Ascending aorta (tissue), 2 donors: ENCODE data around the gene SNX18. TPM values are rescaled to one million over a fixed set of nuclear protein-coding genes. Genes with fewer than 3 reads are reported as not detected.

Source experiments
- DNase-seq, 2 donors: peaks; one replicate each; pipeline ENCODE4 v3.0.0-alpha.2; 2019; ENCODE audit warnings: low spot score in 2 of 2
- H3K27ac ChIP-seq, 2 donors: fragments of 200-600 bp; sonication (generic); one replicate each; pipeline ENCODE4 v1.5.1; 2016 to 2017; ENCODE audit warnings: mild to moderate bottlenecking in 1 of 2
- H3K27me3 ChIP-seq: fragments of 200-600 bp; sonication (generic); one replicate; pipeline ENCODE4 v1.5.1; 2017
- H3K36me3 ChIP-seq, 2 donors: fragments of 200-600 bp; sonication (generic); one replicate each; pipeline ENCODE4 v1.5.1; 2016
- H3K4me1 ChIP-seq, 2 donors: fragments of 200-600 bp; sonication (generic); one replicate each; pipeline ENCODE4 v1.5.1; 2016 to 2017; ENCODE audit warnings: mild to moderate bottlenecking in 1 of 2
- H3K4me3 ChIP-seq, 2 donors: fragments of 200-600 bp; sonication (generic); one replicate each; pipeline ENCODE4 v1.5.1; 2016 to 2017; ENCODE audit warnings: mild to moderate bottlenecking in 1 of 2
- H3K9me3 ChIP-seq, 2 donors: fragments of 200-600 bp; sonication (generic); one replicate each; pipeline ENCODE4 v1.5.1; 2016
- CTCF ChIP-seq, 3 experiments: fragments of 200-600 bp in 2 of 3; fragments of 450-650 bp in 1 of 3; sonication (generic) in 2 of 3; IDR thresholded peaks; one replicate each; pipeline ENCODE4 v1.5.1; 2016 to 2019; ENCODE audit warnings: antibody characterized with exemption in 3 of 3, mild to moderate bottlenecking in 1 of 3, moderate library complexity in 1 of 3
- intact Hi-C: fragments of 100-400 bp; cut with DNase I; formaldehyde crosslinking; loops from one replicate; pipeline ENCODE4 v1.15.1; 2023
- total RNA-seq: library from RNA; depleted of rRNA; stranded (reverse); fragments of >200 nt; gene quantifications from one replicate; pipeline ENCODE4 v1.1.0, GENCODE V29; 2016

The SNX18 gene
- total RNA-seq, 1 donor from 2014 or later = 200 TPM

GRCh38 chr5:54571462-54571861 is 53.9 kb downstream of the SNX18 start:
- Histone ChIP-seq H3K27ac (peak overlapping the region; percentile 54 to 82), H3K4me3 (peak overlapping the region in 1 of 2 donors; percentile 27), H3K4me1 (peaks cover 4 to 11% of the 10 kb centered on the region in 2 donors), H3K9me3 (no peaks in the 10 kb centered on the region), H3K27me3 (no peaks in the 10 kb centered on the region), H3K36me3 (no peaks in the 10 kb centered on the region)
- no peak for DNase-seq
- intact Hi-C loops = no loop called here
- no peak for TF ChIP-seq CTCF (IDR thresholded peaks at IDR 0.05)

GRCh38 chr5:54573812-54574489 is 56.4 kb downstream of the SNX18 start:
- intact Hi-C loops = no loop called here
- Histone ChIP-seq H3K4me3 (no peak overlapping the region), H3K9me3 (no peaks in the 10 kb centered on the region), H3K36me3 (no peaks in the 10 kb centered on the region), H3K27me3 (no peaks in the 10 kb centered on the region), H3K4me1 (peaks cover 4 to 11% of the 10 kb centered on the region in 2 donors), H3K27ac (no peak overlapping the region)
- TF ChIP-seq CTCF (IDR thresholded peaks at IDR 0.05) = no peak
- DNase-seq = no peak

GRCh38 chr5:54577528-54577927 is 60.0 kb downstream of the SNX18 start:
- intact Hi-C loops = no loop called here
- DNase-seq = no peak

GRCh38 chr5:54577937-54578653 is 60.5 kb downstream of the SNX18 start:
- no peaks in the 10 kb centered on the region for H3K27me3 ChIP-seq
- no peaks in the 10 kb centered on the region for H3K9me3 ChIP-seq
- H3K4me3 ChIP-seq = no peak overlapping the region
- no peaks in the 10 kb centered on the region for H3K36me3 ChIP-seq
- DNase-seq = no peak
- no peak for TF ChIP-seq CTCF (IDR thresholded peaks at IDR 0.05)
- H3K4me1 ChIP-seq = peaks cover 0 to 28% of the 10 kb centered on the region in 2 donors
- H3K27ac ChIP-seq = no peak overlapping the region
- intact Hi-C loops = no loop called here

More at GRCh38 chr5:54577528-54577927, 60.0 kb downstream of the SNX18 start:
- no peaks in the 10 kb centered on the region for H3K9me3 ChIP-seq
- no peak overlapping the region for H3K27ac ChIP-seq
- H3K36me3 ChIP-seq = no peaks in the 10 kb centered on the region
- no peak overlapping the region for H3K4me3 ChIP-seq
- no peak for TF ChIP-seq CTCF (IDR thresholded peaks at IDR 0.05)
- H3K4me1 ChIP-seq = peaks cover 0 to 25% of the 10 kb centered on the region in 2 donors
- no peaks in the 10 kb centered on the region for H3K27me3 ChIP-seq

- TF ChIP-seq CTCF (IDR thresholded peaks at IDR 0.05) = no peak
- Histone ChIP-seq H3K27ac (peak overlapping the region in 1 of 2 donors; percentile 76), H3K27me3 (no peaks in the 10 kb centered on the region), H3K9me3 (no peaks in the 10 kb centered on the region), H3K36me3 (no peaks in the 10 kb centered on the region), H3K4me3 (no peak overlapping the region), H3K4me1 (peaks cover 0 to 28% of the 10 kb centered on the region in 2 donors)
- no peak for DNase-seq
- intact Hi-C loops = loop anchor here (5.0 kb wide), 1 partner anchor 57 kb away; no protein-coding TSS in a partner anchor
Measured at GRCh38 chr5:54579591-54580295, 62.2 kb downstream of the SNX18 start.
